Mesodermal cell (in vitro differentiated cells): Measurements from ENCODE around the gene LAMP1.

Source experiments
- H3K27ac ChIP-seq: 2 replicates; pipeline ENCODE4 v1.7.0; 2013; ENCODE audit warnings: mild to moderate bottlenecking, low read depth, low read length, moderate library complexity; ENCODE audit not compliant: severe bottlenecking
- H3K36me3 ChIP-seq: 2 replicates; pipeline ENCODE4 v1.7.1; 2013; ENCODE audit warnings: mild to moderate bottlenecking, low read length, moderate library complexity; ENCODE audit not compliant: control insufficient read depth, insufficient read depth
- H3K4me1 ChIP-seq: one replicate; pipeline ENCODE4 v1.7.1; 2013; ENCODE audit warnings: mild to moderate bottlenecking, low read length; ENCODE audit not compliant: insufficient read depth, control insufficient read depth, poor library complexity, severe bottlenecking
- H3K4me3 ChIP-seq: 2 replicates; pipeline ENCODE4 v1.7.0; 2013; ENCODE audit warnings: low read length, control low read depth, mild to moderate bottlenecking; ENCODE audit not compliant: insufficient read depth, poor library complexity, severe bottlenecking; ENCODE audit errors: extremely low read depth
- H3K9me3 ChIP-seq: 2 replicates; pipeline ENCODE4 v1.7.1; 2013; ENCODE audit warnings: mild to moderate bottlenecking, low read length, moderate library complexity; ENCODE audit not compliant: control insufficient read depth
- WGBS, 2 experiments: methylation state at CpG; one replicate each; pipeline ENCODE4 v1.1.5; 2013; ENCODE audit warnings: missing lambda C conversion rate in 2 of 2; ENCODE audit not compliant: insufficient coverage in 2 of 2; 5-methylcytosine and 5-hydroxymethylcytosine counted together

The LAMP1 gene

DNA sequence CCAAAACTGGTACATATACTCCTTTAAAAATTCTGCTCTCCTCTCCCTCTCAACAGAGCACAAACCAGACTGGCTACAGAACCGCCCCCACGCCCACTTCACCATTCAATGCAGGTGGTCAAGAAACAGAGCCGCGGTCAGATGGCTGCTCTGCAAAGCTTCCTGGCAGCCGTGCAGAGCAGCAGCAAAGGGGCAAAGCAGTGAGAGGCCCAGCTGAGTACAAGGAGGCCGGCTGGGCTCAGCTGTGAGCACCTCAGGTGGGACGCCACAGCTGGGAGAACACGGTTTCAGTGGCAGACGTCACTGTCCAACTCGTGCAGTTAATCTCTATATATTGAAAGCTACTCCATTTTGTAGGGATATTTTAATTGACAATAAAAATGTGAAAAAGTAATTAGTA lies 58.6 kb downstream of the LAMP1 start:
- Histone ChIP-seq H3K27ac (no peak overlapping the region), H3K9me3 (no peaks in the 10 kb centered on the region), H3K4me3 (no peak overlapping the region), H3K36me3 (no peaks in the 10 kb centered on the region), H3K4me1 (no peaks in the 10 kb centered on the region)
- WGBS, 2 experiments = 74 to 95% methylated on average over 4 to 8 of the region's 10 CpGs

DNA sequence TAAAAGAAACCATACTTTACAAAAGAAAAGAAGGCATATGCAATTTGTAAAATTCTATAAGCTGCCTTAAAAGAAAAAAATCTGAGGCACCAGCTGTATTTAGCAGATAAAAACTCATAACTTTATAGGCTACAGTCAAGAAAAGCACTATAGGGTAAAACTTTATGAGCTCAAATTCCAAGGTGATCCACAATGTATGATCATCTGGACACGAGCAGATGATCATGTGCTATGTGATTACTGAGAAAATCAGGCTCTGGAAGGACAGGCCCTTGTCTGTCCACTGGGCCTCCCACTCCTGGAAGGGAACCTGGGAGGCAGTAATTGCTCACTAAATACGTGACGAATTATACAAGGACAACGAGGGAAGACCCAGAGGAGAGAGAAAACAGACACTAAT lies 59.6 kb downstream of the LAMP1 start:
- Histone ChIP-seq H3K9me3 (no peaks in the 10 kb centered on the region), H3K36me3 (no peaks in the 10 kb centered on the region), H3K4me1 (no peaks in the 10 kb centered on the region), H3K4me3 (no peak overlapping the region), H3K27ac (no peak overlapping the region)
- WGBS, 2 experiments = 64 to 70% methylated on average over 4 of the region's 4 CpGs

DNA sequence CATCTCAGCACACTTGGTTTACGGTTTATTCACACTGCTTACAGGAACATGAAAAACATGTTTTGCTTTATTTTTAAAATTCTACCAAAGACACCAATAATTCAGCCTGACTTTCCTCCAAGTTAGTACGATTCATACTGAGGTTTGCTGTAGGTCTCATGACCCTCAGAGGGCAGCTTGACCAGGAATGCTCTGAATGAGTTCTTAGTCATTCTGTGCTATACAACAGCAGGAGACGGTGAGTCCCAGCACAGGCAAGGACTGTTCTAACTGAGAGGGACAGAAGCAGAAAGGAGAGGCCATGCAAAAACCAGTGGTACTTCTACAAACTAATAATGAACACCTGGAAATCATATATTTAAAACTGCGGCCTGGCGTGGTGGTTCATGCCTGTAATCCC lies 60.5 kb downstream of the LAMP1 start:
- WGBS, 2 experiments = 86 to 87% methylated on average over 2 to 4 of the region's 5 CpGs
- no peak overlapping the region for H3K27ac ChIP-seq
- no peaks in the 10 kb centered on the region for H3K36me3 ChIP-seq
- no peak overlapping the region for H3K4me3 ChIP-seq
- no peaks in the 10 kb centered on the region for H3K9me3 ChIP-seq
- no peaks in the 10 kb centered on the region for H3K4me1 ChIP-seq

DNA sequence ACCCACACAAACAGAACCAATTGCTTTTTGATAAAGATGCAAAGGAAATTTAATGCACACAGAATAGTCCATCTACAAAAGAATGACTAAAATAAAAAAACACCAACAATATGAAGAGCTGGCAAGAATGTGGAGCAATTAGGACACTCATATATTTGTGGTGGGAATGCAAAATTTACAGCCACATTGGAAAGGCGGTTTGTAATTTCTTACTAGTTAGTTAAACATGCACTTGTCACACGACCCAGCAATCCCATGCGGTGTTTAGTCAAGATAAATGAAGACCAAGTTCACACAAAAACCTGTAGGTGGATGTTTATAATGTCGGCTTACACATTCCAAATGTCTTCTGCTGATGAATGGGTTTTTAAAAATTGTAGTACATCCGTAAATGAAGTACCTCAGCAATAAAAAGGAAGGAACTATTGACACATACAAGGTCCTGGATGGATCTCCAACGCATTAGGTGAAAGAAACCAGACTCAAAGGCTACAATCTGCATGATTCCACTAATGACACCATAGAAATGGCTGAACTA lies 61.7 kb downstream of the LAMP1 start:
- 80 to 100% methylated on average over 1 to 5 of the region's 6 CpGs for WGBS, 2 experiments
- Histone ChIP-seq H3K36me3 (no peaks in the 10 kb centered on the region), H3K9me3 (no peaks in the 10 kb centered on the region), H3K27ac (no peak overlapping the region), H3K4me1 (no peaks in the 10 kb centered on the region), H3K4me3 (no peak overlapping the region)

DNA sequence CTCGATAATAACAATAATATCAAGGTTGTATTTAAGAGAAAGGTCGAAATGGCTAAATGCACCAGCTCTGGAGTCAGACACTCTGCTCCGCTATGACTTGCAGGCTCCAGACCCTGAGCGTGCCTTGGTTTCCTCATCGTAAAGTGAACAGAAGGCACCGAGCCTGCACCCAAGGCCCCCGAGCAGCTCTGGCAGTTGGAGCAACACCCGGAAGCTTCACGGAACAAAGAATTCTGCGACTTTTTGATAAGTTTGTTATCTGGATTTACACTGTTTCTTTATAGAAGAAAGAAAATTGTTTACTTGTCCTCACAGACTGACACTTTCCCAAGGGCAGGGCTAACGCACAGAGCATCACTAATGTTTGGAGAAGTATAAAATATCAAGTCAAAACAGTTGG lies 62.5 kb downstream of the LAMP1 start:
- Histone ChIP-seq H3K4me1 (no peaks in the 10 kb centered on the region), H3K36me3 (no peaks in the 10 kb centered on the region), H3K4me3 (no peak overlapping the region), H3K9me3 (no peaks in the 10 kb centered on the region), H3K27ac (no peak overlapping the region)
- 91 to 92% methylated on average over 10 to 11 of the region's 11 CpGs for WGBS, 2 experiments

DNA sequence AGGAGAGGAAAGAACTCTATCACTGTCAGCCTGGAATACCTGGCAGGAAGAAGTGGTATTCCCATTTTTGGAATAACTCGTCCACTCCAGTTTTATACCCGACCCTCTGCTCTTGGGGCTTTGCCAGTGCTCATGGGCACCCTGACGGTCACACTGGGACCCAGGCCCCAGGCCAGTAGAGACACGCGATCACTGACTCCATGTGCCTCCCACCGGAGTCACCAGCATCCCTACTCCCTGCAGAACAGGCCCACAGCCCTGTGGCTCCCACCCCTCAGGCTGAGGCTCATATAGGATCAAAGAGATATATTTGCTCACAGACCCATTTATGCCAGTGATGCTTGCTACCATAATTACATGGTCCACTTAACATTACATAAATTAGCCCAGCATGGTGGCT lies 63.4 kb downstream of the LAMP1 start:
- no peak overlapping the region for H3K4me3 ChIP-seq
- no peaks in the 10 kb centered on the region for H3K4me1 ChIP-seq
- H3K9me3 ChIP-seq = no peaks in the 10 kb centered on the region
- no peaks in the 10 kb centered on the region for H3K36me3 ChIP-seq
- 84 to 98% methylated on average over 6 of the region's 6 CpGs for WGBS, 2 experiments
- no peak overlapping the region for H3K27ac ChIP-seq

DNA sequence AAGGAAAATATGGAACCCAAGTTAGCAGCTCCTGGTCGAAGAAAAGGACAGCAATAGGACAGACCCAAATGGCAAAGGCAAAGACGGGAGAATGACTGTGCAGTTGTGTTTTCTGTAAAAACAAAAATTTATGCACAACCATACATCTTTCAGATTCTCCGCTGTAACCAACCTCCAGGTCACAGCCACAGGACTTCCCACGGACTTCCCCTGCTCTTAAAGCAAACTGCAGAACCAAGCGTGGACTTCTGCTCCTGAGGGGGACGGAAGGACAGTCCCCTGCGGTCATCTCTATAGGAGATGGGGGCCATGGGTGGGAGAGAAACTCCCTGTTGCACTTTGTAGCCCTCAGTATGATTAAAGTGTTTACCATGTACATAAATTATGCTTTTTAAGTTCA lies 64.4 kb downstream of the LAMP1 start:
- 90 to 94% methylated on average over 2 of the region's 7 CpGs for WGBS, 2 experiments
- no peaks in the 10 kb centered on the region for H3K9me3 ChIP-seq
- no peaks in the 10 kb centered on the region for H3K36me3 ChIP-seq
- H3K27ac ChIP-seq = no peak overlapping the region
- H3K4me1 ChIP-seq = no peaks in the 10 kb centered on the region
- no peak overlapping the region for H3K4me3 ChIP-seq

DNA sequence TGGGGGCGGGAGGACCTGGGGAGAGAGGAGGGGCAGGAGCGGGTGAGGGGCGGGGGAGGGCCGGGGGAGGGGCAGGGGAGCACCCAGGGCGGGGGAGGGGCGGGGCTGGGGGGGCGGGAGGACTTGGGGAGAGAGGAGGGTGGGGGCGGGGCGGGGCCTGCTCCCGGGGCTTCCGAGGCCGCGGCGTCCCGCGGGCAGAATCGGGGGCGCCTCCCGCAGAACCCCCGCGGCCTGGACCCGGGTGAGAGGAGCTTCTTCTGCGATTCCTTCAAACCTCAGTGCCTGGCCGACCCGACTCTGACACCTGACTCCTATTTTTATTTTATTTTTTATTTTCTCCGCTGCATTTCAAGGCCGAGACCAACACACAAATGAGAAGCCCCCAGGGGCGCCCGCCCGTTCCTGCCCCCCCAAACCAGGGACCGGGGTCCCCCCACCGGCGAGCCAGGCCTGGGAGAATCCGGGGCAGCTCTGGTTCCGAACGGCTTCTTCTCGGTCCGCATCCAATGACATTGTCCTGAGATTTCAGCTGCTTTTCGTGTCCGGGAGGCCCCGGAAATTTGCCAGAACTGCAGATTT lies 67.4 kb downstream of the LAMP1 start:
- H3K27ac ChIP-seq = no peak overlapping the region
- no peaks in the 10 kb centered on the region for H3K4me1 ChIP-seq
- H3K9me3 ChIP-seq = no peaks in the 10 kb centered on the region
- 52 to 66% methylated on average over 25 to 29 of the region's 41 CpGs for WGBS, 2 experiments
- no peak overlapping the region for H3K4me3 ChIP-seq
- H3K36me3 ChIP-seq = no peaks in the 10 kb centered on the region

DNA sequence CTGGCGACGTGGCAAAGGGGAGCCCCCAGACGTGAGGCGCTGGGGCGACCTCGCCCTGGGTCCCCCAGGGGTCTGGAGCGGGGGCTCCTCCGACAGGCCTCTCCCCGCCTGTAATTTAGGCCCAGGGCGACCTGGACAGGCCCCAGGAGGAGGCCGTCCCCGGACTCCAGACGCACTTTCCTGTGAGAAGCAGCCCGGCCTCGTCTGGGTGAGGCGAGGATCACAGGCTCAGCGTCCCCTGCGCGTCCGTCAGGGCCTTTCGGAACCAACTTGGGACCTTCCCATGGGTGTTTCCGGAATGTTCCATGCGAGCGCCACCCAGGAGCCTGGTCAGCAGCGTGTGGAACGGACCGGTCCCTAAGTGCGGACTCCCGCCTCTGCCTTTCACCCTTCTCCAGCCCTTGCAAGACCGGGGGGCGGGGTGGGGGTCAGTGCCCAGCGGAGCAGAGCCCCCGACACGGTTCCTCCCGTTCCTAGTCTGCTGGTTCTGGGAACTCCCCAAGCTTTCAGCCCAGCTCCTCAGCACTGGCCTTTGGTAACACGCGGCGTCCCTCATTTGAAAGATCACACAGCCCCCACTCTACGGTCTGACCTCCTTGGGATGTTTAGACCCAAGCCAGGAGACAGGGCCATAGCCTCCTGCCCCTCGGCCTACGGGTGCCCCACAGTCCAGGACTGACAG lies 68.0 kb downstream of the LAMP1 start:
- no peaks in the 10 kb centered on the region for H3K36me3 ChIP-seq
- no peaks in the 10 kb centered on the region for H3K9me3 ChIP-seq
- H3K27ac ChIP-seq = no peak overlapping the region
- H3K4me3 ChIP-seq = no peak overlapping the region
- 93 to 94% methylated on average over 39 to 41 of the region's 41 CpGs for WGBS, 2 experiments
- H3K4me1 ChIP-seq = no peaks in the 10 kb centered on the region

DNA sequence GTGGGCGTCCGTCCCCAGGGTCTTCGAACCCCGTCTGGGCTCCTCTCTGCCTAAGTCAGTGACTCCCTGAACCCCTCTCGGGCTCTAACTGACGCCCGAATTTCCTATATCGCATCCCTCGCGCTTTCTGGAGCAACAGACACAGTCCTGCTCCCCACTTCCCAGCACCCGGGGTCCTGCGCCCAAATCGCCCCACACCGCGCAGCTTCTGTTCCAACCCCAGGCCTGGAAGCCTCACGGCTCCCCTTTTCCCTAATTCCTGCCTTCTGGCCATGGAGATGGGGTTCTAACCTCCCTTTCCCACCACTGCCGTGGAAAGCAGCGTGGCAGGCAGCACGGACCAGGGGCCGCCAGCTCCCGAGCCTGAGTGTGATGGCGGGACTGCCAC lies 68.5 kb downstream of the LAMP1 start:
- Histone ChIP-seq H3K4me1 (no peaks in the 10 kb centered on the region), H3K4me3 (no peak overlapping the region), H3K36me3 (no peaks in the 10 kb centered on the region), H3K9me3 (no peaks in the 10 kb centered on the region), H3K27ac (no peak overlapping the region)
- 93 to 96% methylated on average over 19 to 20 of the region's 22 CpGs for WGBS, 2 experiments

DNA sequence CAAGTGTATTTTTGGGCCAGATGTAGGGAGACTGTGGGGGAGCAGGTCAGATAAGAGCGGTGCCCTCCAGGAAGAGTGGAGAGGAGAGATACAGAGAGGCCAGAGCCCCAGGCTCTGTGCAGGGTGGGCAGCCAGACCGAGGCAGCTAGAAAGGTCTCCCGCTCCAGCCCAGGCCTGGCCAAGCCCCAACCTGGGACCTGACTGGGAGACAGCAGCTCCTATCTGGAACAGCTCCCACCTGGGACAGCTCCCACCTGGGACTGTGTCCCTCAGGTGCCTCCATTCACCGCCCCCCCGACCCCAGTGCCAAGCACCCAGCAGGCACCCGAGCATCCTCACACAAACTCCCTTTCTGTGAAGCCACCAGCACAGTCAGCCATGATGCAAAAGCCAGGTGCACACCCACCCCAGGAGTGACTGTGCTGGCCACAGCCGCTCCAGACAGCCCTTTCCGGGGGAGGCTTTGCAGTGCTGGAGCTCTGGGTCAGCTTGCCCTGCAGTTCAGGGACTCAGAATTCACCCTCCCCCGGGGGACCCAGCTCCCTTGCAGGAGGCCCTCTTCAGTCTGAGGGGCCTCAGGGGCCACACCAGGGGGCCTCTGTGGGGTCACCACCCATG lies 69.0 kb downstream of the LAMP1 start:
- Histone ChIP-seq H3K4me3 (no peak overlapping the region), H3K9me3 (no peaks in the 10 kb centered on the region), H3K27ac (no peak overlapping the region), H3K36me3 (no peaks in the 10 kb centered on the region), H3K4me1 (no peaks in the 10 kb centered on the region)
- 84 to 97% methylated on average over 5 to 8 of the region's 9 CpGs for WGBS, 2 experiments
